ENCODE results near the gene TSHZ1. TPM values are rescaled to one million over a fixed set of nuclear protein-coding genes. Genes with fewer than 3 reads are reported as not detected.

TSHZ1 gene
- total and polyA plus RNA-seq, 2 of the 8 experiments (the other 6 are each of a cell fraction or from before 2014, with no cell fraction given) = 0.03 to 0.32 TPM

- Histone ChIP-seq H2BK15ac (ENCODE audit: low read length) (no peak overlapping the region), H2AK5ac (ENCODE audit: low read depth, low read length) (no peak overlapping the region), H3K23ac (ENCODE audit: insufficient read length) (no peak overlapping the region), H3K27me3 (replicated peaks in 1 of 4; ENCODE audit: control insufficient read depth in 3 of 4, extremely low read depth in 1 of 4, insufficient read depth in 3 of 4, low read length in 3 of 4) (peaks cover 43 to 71% (median 56%) of the 10 kb centered on the region in 4 experiments), H3K9me3 (ENCODE audit: insufficient read depth in 2 of 2, low read depth in 1 of 2, low read length in 1 of 2) (no peaks in the 10 kb centered on the region), H4K91ac (replicated peaks; ENCODE audit: insufficient read length, low read length) (no peak overlapping the region), H4K20me1 (replicated peaks in 1 of 2; ENCODE audit: control insufficient read depth in 1 of 2, insufficient read depth in 2 of 2, low read length in 2 of 2) (peaks cover 12 to 20% of the 10 kb centered on the region in 2 experiments), H3K4ac (replicated peaks; ENCODE audit: insufficient read length, low read depth, low read length) (no peak overlapping the region), H3K36me3 (ENCODE audit: control insufficient read depth in 2 of 4, insufficient read depth in 4 of 4, low read length in 3 of 4) (no peaks in the 10 kb centered on the region; a peak in 1 of 8 replicates), H2AFZ (ENCODE audit: low read length) (no peak overlapping the region), H3K4me3 (ENCODE audit: extremely low read depth in 1 of 4, insufficient read depth in 2 of 4, low read depth in 3 of 4, low read length in 4 of 4) (peak overlapping the region; percentile 32 to 70 (median 48)), H3K9ac (replicated peaks in 1 of 4; ENCODE audit: extremely low read depth in 1 of 4, low read depth in 3 of 4, low read length in 3 of 4) (no peak overlapping the region), H2BK120ac (replicated peaks; ENCODE audit: low read depth, low read length) (no peak overlapping the region), H3K4me2 (ENCODE audit: insufficient read depth in 1 of 2, low read depth in 2 of 2, low read length in 2 of 2) (peak overlapping the region; percentile 89 to 94), H4K8ac (ENCODE audit: extremely low read depth, insufficient read depth, low read length) (no peak overlapping the region), H3K56ac (replicated peaks; ENCODE audit: insufficient read length, low read depth, low read length) (no peak overlapping the region), H2BK20ac (ENCODE audit: low read length) (no peak overlapping the region), H3K14ac (ENCODE audit: insufficient read length) (no peak overlapping the region), H3K79me1 (ENCODE audit: low read depth, low read length) (no peaks in the 10 kb centered on the region), H3K79me2 (ENCODE audit: control insufficient read depth in 1 of 2, insufficient read depth in 2 of 2, low read length in 2 of 2) (no peaks in the 10 kb centered on the region), H4K5ac (ENCODE audit: insufficient read length, low read depth, low read length) (no peak overlapping the region), H2BK5ac (ENCODE audit: low read depth, low read length) (no peak overlapping the region), H2BK12ac (ENCODE audit: low read depth, low read length) (no peak overlapping the region), H3K18ac (ENCODE audit: extremely low read depth, low read length) (no peak overlapping the region), H3K27ac (ENCODE audit: low read depth, low read length) (no peak overlapping the region), H3K23me2 (ENCODE audit: low read depth, low read length) (peaks cover 16% of the 10 kb centered on the region), H3K4me1 (replicated peaks in 1 of 4; ENCODE audit: control insufficient read depth in 3 of 4, insufficient read depth in 4 of 4, low read length in 3 of 4) (peaks cover 4 to 31% (median 21%) of the 10 kb centered on the region in 4 experiments)
- ChIA-PET POLR2A (ENCODE audit: partially characterized antibody) (no interaction called here), CTCF (ENCODE audit: partially characterized antibody) (interaction anchor here (0.9 to 1.4 kb wide), 2 partner anchors 275 to 307 kb away, joined by 3 to 5 read pairs; no protein-coding TSS in a partner anchor)
- 3% methylated on average over 33 of the region's 35 CpGs; no CpG with 5 or more reads in 1 of the 2 experiments for WGBS, 2 experiments (ENCODE audit: extremely low coverage in 1 of 2, insufficient coverage in 1 of 2, insufficient read length in 1 of 2, insufficient replicate concordance in 2 of 2, low coverage in 1 of 2, low lambda C conversion rate in 2 of 2, missing lambda C conversion rate in 1 of 2)
- FAIRE-seq = no peak
- DNase-seq (ENCODE audit: low read depth in 1 of 2, low spot score in 2 of 2) = peak in 1 of 2 experiments; percentile 70
- TF ChIP-seq RNF2 (IDR thresholded peaks at IDR 0.05; ENCODE audit: borderline replicate concordance, low read depth, low read length, missing control alignments, poor library complexity, severe bottlenecking) (no peak), EZH2 (IDR thresholded peaks at IDR 0.05; ENCODE audit: low read depth, low read length, severe bottlenecking) (peak; percentile 71), KDM1A (IDR thresholded peaks at IDR 0.05; ENCODE audit: borderline replicate concordance, low read length) (no peak), SP1 (IDR thresholded peaks at IDR 0.05; ENCODE audit: low read depth, low read length) (no peak), KDM5A (IDR thresholded peaks at IDR 0.05; ENCODE audit: low read length) (no peak), BCL11A (IDR thresholded peaks at IDR 0.05; ENCODE audit: low read depth in 2 of 2, low read length in 2 of 2) (no peak), RBBP5 (IDR thresholded peaks at IDR 0.05; ENCODE audit: borderline replicate concordance, low read depth, low read length) (peak; percentile 27; the same call in 1 of the 2 replicates), POLR2A (IDR thresholded peaks at IDR 0.05; ENCODE audit: control extremely low read depth in 1 of 2, low read depth in 2 of 2, low read length in 2 of 2) (no peak), HDAC2 (IDR thresholded peaks at IDR 0.05; ENCODE audit: borderline replicate concordance in 1 of 2, low read depth in 2 of 2, low read length in 2 of 2) (no peak), TEAD4 (IDR thresholded peaks at IDR 0.05; ENCODE audit: low read depth, low read length) (no peak), SIRT6 (IDR thresholded peaks at IDR 0.05; ENCODE audit: low read length) (no peak), GABPA (IDR thresholded peaks at IDR 0.05; ENCODE audit: borderline replicate concordance, insufficient read depth, low read length) (no peak), TBP (IDR thresholded peaks at IDR 0.05; ENCODE audit: low read depth, low read length) (no peak), ASH2L (IDR thresholded peaks at IDR 0.05; ENCODE audit: low read length) (peak; percentile 55)
Observed at GRCh38 chr18:75204269-75204731, 6.3 kb upstream of the TSHZ1 start.
